CD14-positive monocyte (primary cell): Measurements from ENCODE around the gene WDR45. TPM values are rescaled to one million over a fixed set of nuclear protein-coding genes. Genes with fewer than 3 reads are reported as not detected.
A peak's percentile ranks its signal among the peaks of the same experiment; 100 is the strongest.

Source experiments
- DNase-seq, 3 donors: peaks; one replicate each; pipeline ENCODE4 v3.0.0-alpha.2; 2011 to 2022
- H2AFZ ChIP-seq: 2 replicates; pipeline ENCODE4 v1.6.0; 2012; ENCODE audit warnings: mild to moderate bottlenecking, low read depth, low read length, inconsistent platforms; ENCODE audit not compliant: insufficient read depth, poor library complexity, severe bottlenecking
- H3K27ac ChIP-seq, 2 donors: 1 replicate in 1 of 2; 2 replicates in 1 of 2; pipeline ENCODE4 v1.5.1; 2012 to 2013; ENCODE audit warnings: low read length in 2 of 2, control low read depth in 1 of 2, inconsistent platforms in 1 of 2, low read depth in 1 of 2, mild to moderate bottlenecking in 1 of 2
- H3K27me3 ChIP-seq, 2 donors: one replicate each; pipeline versions ENCODE4 v1.6.0 to v1.6.1; 2011 to 2013; ENCODE audit warnings: low read length in 2 of 2; ENCODE audit not compliant: control insufficient read depth in 2 of 2, insufficient read depth in 2 of 2
- H3K36me3 ChIP-seq, 2 donors: replicated peaks in 1 of 2; 1 replicate in 1 of 2; 2 replicates in 1 of 2; pipeline versions ENCODE4 v1.5.1 to v1.6.1; 2012 to 2013; ENCODE audit warnings: low read length in 2 of 2, control low read depth in 1 of 2, inconsistent platforms in 1 of 2, mild to moderate bottlenecking in 1 of 2; ENCODE audit not compliant: insufficient read depth in 2 of 2, control insufficient read depth in 1 of 2
- H3K4me1 ChIP-seq, 2 donors: 1 replicate in 1 of 2; 2 replicates in 1 of 2; pipeline versions ENCODE4 v1.5.1 to v1.6.1; 2012 to 2013; ENCODE audit warnings: low read length in 2 of 2, control low read depth in 1 of 2, inconsistent platforms in 1 of 2, mild to moderate bottlenecking in 1 of 2, moderate library complexity in 1 of 2; ENCODE audit not compliant: insufficient read depth in 2 of 2, control insufficient read depth in 1 of 2
- H3K4me2 ChIP-seq: replicated peaks from 2 replicates; pipeline ENCODE3; 2012; ENCODE audit warnings: low read length, moderate library complexity, mild to moderate bottlenecking; ENCODE audit not compliant: poor library complexity, severe bottlenecking; ENCODE audit errors: extremely low read depth
- H3K4me3 ChIP-seq, 3 experiments: fragments of 200-600 bp in 1 of 3; sonication (generic) in 1 of 3; replicated peaks in 1 of 3; 1 replicate in 2 of 3; 2 replicates in 1 of 3; pipeline ENCODE4 v1.5.1; 2011 to 2013; ENCODE audit warnings: low read length in 3 of 3, mild to moderate bottlenecking in 3 of 3, control low read depth in 2 of 3, low read depth in 2 of 3, inconsistent platforms in 1 of 3, moderate library complexity in 1 of 3
- H3K79me2 ChIP-seq: 2 replicates; pipeline ENCODE4 v1.6.0; 2012; ENCODE audit warnings: mild to moderate bottlenecking, control low read depth, inconsistent platforms, low read length, moderate library complexity; ENCODE audit not compliant: insufficient read depth
- H3K9ac ChIP-seq: 2 replicates; pipeline ENCODE4 v1.6.0; 2017; ENCODE audit warnings: low read length, mild to moderate bottlenecking; ENCODE audit not compliant: insufficient read depth, poor library complexity, severe bottlenecking
- H3K9me3 ChIP-seq, 2 donors: replicated peaks in 1 of 2; 1 replicate in 1 of 2; 2 replicates in 1 of 2; pipeline versions ENCODE4 v1.5.1 to v1.6.1; 2012 to 2013; ENCODE audit warnings: low read length in 2 of 2, control low read depth in 1 of 2; ENCODE audit not compliant: control insufficient read depth in 1 of 2, insufficient read depth in 1 of 2
- H4K20me1 ChIP-seq: 2 replicates; pipeline ENCODE4 v1.6.0; 2012; ENCODE audit warnings: mild to moderate bottlenecking, low read length, control low read depth, moderate library complexity; ENCODE audit not compliant: insufficient read depth
- H3K27ac Mint-ChIP-seq, 7 donors: one replicate each; pipeline ENCODE4 v1.8.0; 2020; ENCODE audit warnings: mild to moderate bottlenecking in 7 of 7, mixed read lengths in 7 of 7, moderate library complexity in 6 of 7, inconsistent platforms in 2 of 7
- H3K27me3 Mint-ChIP-seq, 3 donors: one replicate each; pipeline ENCODE4 v1.8.0; 2021 to 2022; ENCODE audit warnings: low read depth in 3 of 3, mild to moderate bottlenecking in 3 of 3, mixed read lengths in 3 of 3, moderate library complexity in 3 of 3, inconsistent platforms in 1 of 3
- H3K36me3 Mint-ChIP-seq, 2 donors: one replicate each; pipeline ENCODE4 v1.8.0; 2020; ENCODE audit warnings: mixed read lengths in 2 of 2, inconsistent platforms in 1 of 2, mild to moderate bottlenecking in 1 of 2
- H3K4me1 Mint-ChIP-seq: one replicate; pipeline ENCODE4 v1.8.0; 2020; ENCODE audit warnings: mild to moderate bottlenecking, mixed read lengths
- H3K4me3 Mint-ChIP-seq, 2 donors: one replicate each; pipeline ENCODE4 v1.8.0; 2020; ENCODE audit warnings: mild to moderate bottlenecking in 2 of 2, mixed read lengths in 2 of 2, moderate library complexity in 1 of 2
- H3K9me3 Mint-ChIP-seq, 7 donors: one replicate each; pipeline ENCODE4 v1.8.0; 2020 to 2022; ENCODE audit warnings: mixed read lengths in 7 of 7, mild to moderate bottlenecking in 6 of 7, moderate library complexity in 6 of 7, inconsistent platforms in 2 of 7
- CTCF ChIP-seq: fragments of 200-600 bp; IDR thresholded peaks from one replicate; pipeline ENCODE4 v1.8.0; 2022; ENCODE audit warnings: antibody characterized with exemption, mild to moderate bottlenecking
- WGBS: methylation state at CpG from one replicate; pipeline ENCODE4 v1.1.5; 2013; ENCODE audit warnings: missing lambda C conversion rate; ENCODE audit not compliant: insufficient coverage; 5-methylcytosine and 5-hydroxymethylcytosine counted together
- intact Hi-C, 2 donors: fragments of 100-400 bp; cut with micrococcal nuclease; formaldehyde crosslinking; loops; one replicate each; pipeline versions ENCODE4 v1.15.0 to v1.15.1; 2023
- polyA plus RNA-seq, 3 donors: library from polyadenylated mRNA; depleted of rRNA in 1 of 3; unstranded in 2 of 3; stranded (reverse) in 1 of 3; fragments of 300-500 nt in 2 of 3; fragments of >200 nt in 1 of 3; fragmentation: Illumina TruSeq in 2 of 3; gene quantifications; 1 replicate in 2 of 3; 2 replicates in 1 of 3; pipeline ENCODE4 v1.2.3, GENCODE V29; 2012 to 2021

WDR45 gene
- polyA plus RNA-seq, 3 donors = 83.1 to 207 (median 83.8) TPM

GRCh38 chrX:49067285-49068120, 12.2 kb downstream of the WDR45 start:
- Mint-ChIP-seq H3K27me3 (peaks cover 2% of the 10 kb centered on the region in 3 donors), H3K4me1 (no peaks in the 10 kb centered on the region), H3K27ac (peak overlapping the region in 2 of 7 donors; percentile 18 to 41), H3K4me3 (no peak overlapping the region), H3K36me3 (no peaks in the 10 kb centered on the region), H3K9me3 (peaks cover 0 to 6% (median 2%) of the 10 kb centered on the region in 7 donors)
- Histone ChIP-seq H4K20me1 (no peaks in the 10 kb centered on the region), H3K27ac (no peak overlapping the region), H3K4me2 (no peak overlapping the region), H3K9ac (no peak overlapping the region), H3K4me1 (peaks cover 0 to 5% of the 10 kb centered on the region in 2 donors), H2AFZ (no peak overlapping the region), H3K79me2 (no peaks in the 10 kb centered on the region), H3K9me3 (no peaks in the 10 kb centered on the region), H3K36me3 (no peaks in the 10 kb centered on the region), H3K4me3 (no peak overlapping the region), H3K27me3 (no peaks in the 10 kb centered on the region)
- no peak for TF ChIP-seq CTCF
- intact Hi-C loops = no loop called here
- 94% methylated on average over 9 of the region's 41 CpGs for WGBS
- DNase-seq = no peak

DNA sequence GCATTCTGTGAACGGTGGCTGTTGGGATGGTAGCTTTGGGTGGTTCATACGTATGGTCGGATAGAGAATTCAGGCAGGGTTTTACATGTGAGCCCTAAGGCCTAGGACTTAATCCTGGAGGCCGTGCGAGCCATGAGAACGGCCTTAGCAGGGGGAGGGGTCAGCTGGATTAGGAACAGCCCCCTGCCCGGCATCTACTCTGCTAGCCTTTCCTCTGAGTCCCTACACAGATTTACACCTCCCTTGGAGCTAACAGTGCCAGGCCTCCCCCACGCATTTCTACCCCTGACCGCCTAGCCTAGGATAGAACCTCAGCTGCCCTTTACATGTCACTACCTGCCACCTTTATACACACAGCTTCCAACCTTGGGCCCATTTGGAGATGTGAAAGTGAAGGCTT, 13.0 kb downstream of the WDR45 start:
- no peak overlapping the region for H3K4me3 ChIP-seq
- H3K79me2 ChIP-seq = no peaks in the 10 kb centered on the region
- Mint-ChIP-seq H3K36me3 (no peaks in the 10 kb centered on the region), H3K9me3 (peaks cover 0 to 6% (median 1%) of the 10 kb centered on the region in 7 donors), H3K4me1 (no peaks in the 10 kb centered on the region), H3K4me3 (no peak overlapping the region), H3K27ac (peak overlapping the region in 1 of 7 donors; percentile 63), H3K27me3 (peaks cover 0 to 2% (median 2%) of the 10 kb centered on the region in 3 donors)
- H3K4me2 ChIP-seq = no peak overlapping the region
- no peak overlapping the region for H3K27ac ChIP-seq
- TF ChIP-seq CTCF = no peak
- H3K36me3 ChIP-seq = no peaks in the 10 kb centered on the region
- H3K27me3 ChIP-seq = no peaks in the 10 kb centered on the region
- no peak overlapping the region for H2AFZ ChIP-seq
- intact Hi-C loops = no loop called here
- no peak overlapping the region for H3K9ac ChIP-seq
- H3K4me1 ChIP-seq = peaks cover 0 to 5% of the 10 kb centered on the region in 2 donors
- no peaks in the 10 kb centered on the region for H4K20me1 ChIP-seq
- no CpG with 5 or more reads among the region's 9 CpGs for WGBS
- no peaks in the 10 kb centered on the region for H3K9me3 ChIP-seq
- DNase-seq = no peak
